GM12878 (cell line): ENCODE measurements around the gene GTSF1L.

Experiments used
- BCLAF1 ChIP-seq: fragments of 450-650 bp; IDR thresholded peaks from 2 replicates; pipeline ENCODE4 v1.6.1; 2017; ENCODE audit warnings: antibody characterized with exemption, mild to moderate bottlenecking, moderate library complexity
- BRCA1 ChIP-seq: IDR thresholded peaks from 2 replicates; pipeline ENCODE4 v1.6.1; 2011; ENCODE audit warnings: low read depth, low read length, improper control_type of control experiment
- CEBPZ ChIP-seq: fragments of 150-350 bp; IDR thresholded peaks from 2 replicates; pipeline ENCODE4 v1.6.1; 2016; ENCODE audit warnings: low read depth, low read length
- CREB1 ChIP-seq: IDR thresholded peaks from 2 replicates; pipeline ENCODE4 v1.6.1; 2012; ENCODE audit warnings: low read depth, mild to moderate bottlenecking, inconsistent platforms
- CTCF ChIP-seq, 3 experiments: IDR thresholded peaks in 2 of 3; conservative IDR thresholded peaks in 1 of 3; 2 replicates each; pipeline ENCODE4 v1.5.1; 2011; ENCODE audit warnings: low read depth in 3 of 3, low read length in 3 of 3, mild to moderate bottlenecking in 3 of 3, control low read depth in 2 of 3, moderate library complexity in 2 of 3, inconsistent platforms in 1 of 3, mixed read lengths in 1 of 3; ENCODE audit not compliant: control insufficient read depth in 2 of 3, insufficient read depth in 1 of 3; ENCODE audit errors: extremely low read depth in 1 of 3
- IRF3 ChIP-seq: fragments of 450-650 bp; IDR thresholded peaks from 2 replicates; pipeline ENCODE4 v1.6.1; 2014; ENCODE audit warnings: mild to moderate bottlenecking
- NR2C2 ChIP-seq: IDR thresholded peaks from 2 replicates; pipeline ENCODE4 v1.6.1; 2011; ENCODE audit warnings: borderline replicate concordance, low read depth; ENCODE audit not compliant: control insufficient read depth, insufficient read length
- ZBED1 ChIP-seq: IDR thresholded peaks from 2 replicates; pipeline ENCODE4 v1.6.1; 2016; ENCODE audit warnings: borderline replicate concordance
- ZNF207 ChIP-seq: fragments of 450-650 bp; IDR thresholded peaks from 2 replicates; pipeline ENCODE4 v1.6.1; 2014; ENCODE audit warnings: antibody characterized with exemption, mild to moderate bottlenecking, borderline replicate concordance
- ZNF24 ChIP-seq: fragments of 450-650 bp; IDR thresholded peaks from 2 replicates; pipeline ENCODE4 v1.6.1; 2017; ENCODE audit warnings: antibody characterized with exemption, mild to moderate bottlenecking

- TF ChIP-seq BCLAF1 (no peak), CTCF (IDR thresholded peaks at IDR 0.05 in 2 of 3, conservative IDR thresholded peaks at IDR 0.05 in 1 of 3; ENCODE audit: control insufficient read depth in 2 of 3, extremely low read depth in 1 of 3, insufficient read depth in 1 of 3, low read depth in 3 of 3, low read length in 3 of 3) (no peak), ZBED1 (no peak), IRF3 (no peak), ZNF207 (no peak), CEBPZ (no peak), CREB1 (no peak), ZNF24 (no peak), NR2C2 (no peak), BRCA1 (no peak)
Observed at GRCh38 chr20:43755390-43755789, 28.6 kb upstream of the GTSF1L start.
